ENCODE measurements around the gene CROCC2.

Gene CROCC2

DNA sequence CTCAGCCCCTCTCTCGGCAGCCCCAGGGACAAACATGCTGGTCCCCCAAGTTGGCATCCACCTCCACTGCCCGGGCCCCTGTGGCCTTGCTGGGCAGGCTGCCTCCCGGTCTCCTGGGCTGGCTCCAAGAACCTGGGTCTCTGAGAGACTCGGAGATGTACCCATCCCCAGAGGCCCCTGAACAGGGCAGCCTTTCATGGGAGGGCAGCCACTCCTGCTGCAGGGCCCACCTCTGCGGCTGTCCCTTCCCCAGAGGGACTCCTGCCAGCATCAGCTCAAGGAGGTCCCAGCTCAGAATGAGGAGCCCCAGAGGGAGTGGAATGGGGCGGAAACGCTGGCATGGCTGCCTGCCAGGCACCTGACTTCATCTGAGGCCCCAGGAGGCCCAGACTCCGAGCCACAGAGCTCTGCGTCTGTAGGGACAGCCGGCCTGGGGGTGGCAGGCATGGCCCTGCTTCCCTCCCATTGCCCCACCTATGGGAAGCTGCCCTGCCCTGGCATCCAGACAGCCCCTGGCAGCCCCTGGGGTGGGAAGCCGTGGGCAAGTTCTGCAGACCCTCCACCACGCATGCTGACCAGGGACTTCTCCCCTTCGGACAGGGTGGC is 857 bp upstream of the CROCC2 start:
- no peaks in the 10 kb centered on the region for H3K36me3 ChIP-seq (ENCODE audit: control insufficient read depth in 2 of 2, insufficient read depth in 1 of 2, low read length in 2 of 2)
- CTCF ChIA-PET, result interaction anchor here (1.0 kb wide), 1 partner anchor 9 kb away, joined by 6 read pairs; no protein-coding TSS in a partner anchor
- H3K27ac ChIP-seq (ENCODE audit: extremely low read depth, low read depth, low read length), result no peak overlapping the region
- no peaks in the 10 kb centered on the region; the same call in 1 of the 2 replicates for H3K4me1 ChIP-seq (ENCODE audit: control insufficient read depth, insufficient read depth, low read length)
- H3K4me3 ChIP-seq (ENCODE audit: low read depth, low read length), result no peak overlapping the region
- POLR2A ChIA-PET, result no interaction called here
- H3K9me3 ChIP-seq (ENCODE audit: control insufficient read depth, insufficient read depth, low read depth, low read length), result no peaks in the 10 kb centered on the region
- TF ChIP-seq, protein P1, sequence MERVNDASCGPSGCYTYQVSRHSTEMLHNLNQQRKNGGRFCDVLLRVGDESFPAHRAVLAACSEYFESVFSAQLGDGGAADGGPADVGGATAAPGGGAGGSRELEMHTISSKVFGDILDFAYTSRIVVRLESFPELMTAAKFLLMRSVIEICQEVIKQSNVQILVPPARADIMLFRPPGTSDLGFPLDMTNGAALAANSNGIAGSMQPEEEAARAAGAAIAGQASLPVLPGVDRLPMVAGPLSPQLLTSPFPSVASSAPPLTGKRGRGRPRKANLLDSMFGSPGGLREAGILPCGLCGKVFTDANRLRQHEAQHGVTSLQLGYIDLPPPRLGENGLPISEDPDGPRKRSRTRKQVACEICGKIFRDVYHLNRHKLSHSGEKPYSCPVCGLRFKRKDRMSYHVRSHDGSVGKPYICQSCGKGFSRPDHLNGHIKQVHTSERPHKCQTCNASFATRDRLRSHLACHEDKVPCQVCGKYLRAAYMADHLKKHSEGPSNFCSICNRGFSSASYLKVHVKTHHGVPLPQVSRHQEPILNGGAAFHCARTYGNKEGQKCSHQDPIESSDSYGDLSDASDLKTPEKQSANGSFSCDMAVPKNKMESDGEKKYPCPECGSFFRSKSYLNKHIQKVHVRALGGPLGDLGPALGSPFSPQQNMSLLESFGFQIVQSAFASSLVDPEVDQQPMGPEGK (tag by site-specific recombination; IDR thresholded peaks at IDR 0.05), result peak; percentile 34; the same call in 1 of the 2 replicates
- TF ChIP-seq ZNF623 (tag by site-specific recombination; IDR thresholded peaks at IDR 0.05) (no peak), ZNF768 (tag by site-specific recombination; IDR thresholded peaks at IDR 0.05) (no peak), ZNF548 (tag by site-specific recombination; IDR thresholded peaks at IDR 0.05) (no peak), ZNF792 (tag by site-specific recombination; IDR thresholded peaks at IDR 0.05) (no peak), PRDM1 (tag by site-specific recombination; IDR thresholded peaks at IDR 0.05) (no peak), ZBTB48 (tag by site-specific recombination; IDR thresholded peaks at IDR 0.05) (0 out of 2 replicates have a peak, but pooled peaks have one; percentile 26), GLIS2 (tag by site-specific recombination; IDR thresholded peaks at IDR 0.05) (0 out of 2 replicates have a peak, but pooled peaks have one; percentile 34), GLI2 (tag by site-specific recombination; IDR thresholded peaks at IDR 0.05; ENCODE audit: borderline replicate concordance, low read depth) (no peak), ZNF701 (tag by site-specific recombination; IDR thresholded peaks at IDR 0.05) (no peak), GLIS1 (tag by site-specific recombination; IDR thresholded peaks at IDR 0.05) (peak; percentile 87), ZBTB7A (tag by site-specific recombination; IDR thresholded peaks at IDR 0.05; ENCODE audit: low read depth) (no peak), ZNF629 (tag by site-specific recombination; IDR thresholded peaks at IDR 0.05) (no peak), ZNF776 (tag by site-specific recombination; IDR thresholded peaks at IDR 0.05; ENCODE audit: borderline replicate concordance) (no peak), ZNF146 (tag by site-specific recombination; IDR thresholded peaks at IDR 0.05) (no peak), KLF1 (tag by site-specific recombination; IDR thresholded peaks at IDR 0.05) (peak; percentile 30; the same call in 1 of the 2 replicates), ZNF677 (tag by site-specific recombination; IDR thresholded peaks at IDR 0.05) (no peak), ZBTB20 (tag by site-specific recombination; IDR thresholded peaks at IDR 0.05) (no peak)
- TF ChIP-seq, protein P2, sequence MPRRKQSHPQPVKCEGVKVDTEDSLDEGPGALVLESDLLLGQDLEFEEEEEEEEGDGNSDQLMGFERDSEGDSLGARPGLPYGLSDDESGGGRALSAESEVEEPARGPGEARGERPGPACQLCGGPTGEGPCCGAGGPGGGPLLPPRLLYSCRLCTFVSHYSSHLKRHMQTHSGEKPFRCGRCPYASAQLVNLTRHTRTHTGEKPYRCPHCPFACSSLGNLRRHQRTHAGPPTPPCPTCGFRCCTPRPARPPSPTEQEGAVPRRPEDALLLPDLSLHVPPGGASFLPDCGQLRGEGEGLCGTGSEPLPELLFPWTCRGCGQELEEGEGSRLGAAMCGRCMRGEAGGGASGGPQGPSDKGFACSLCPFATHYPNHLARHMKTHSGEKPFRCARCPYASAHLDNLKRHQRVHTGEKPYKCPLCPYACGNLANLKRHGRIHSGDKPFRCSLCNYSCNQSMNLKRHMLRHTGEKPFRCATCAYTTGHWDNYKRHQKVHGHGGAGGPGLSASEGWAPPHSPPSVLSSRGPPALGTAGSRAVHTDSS (tag by site-specific recombination; IDR thresholded peaks at IDR 0.05), result no peak
- TF ChIP-seq, protein P3, sequence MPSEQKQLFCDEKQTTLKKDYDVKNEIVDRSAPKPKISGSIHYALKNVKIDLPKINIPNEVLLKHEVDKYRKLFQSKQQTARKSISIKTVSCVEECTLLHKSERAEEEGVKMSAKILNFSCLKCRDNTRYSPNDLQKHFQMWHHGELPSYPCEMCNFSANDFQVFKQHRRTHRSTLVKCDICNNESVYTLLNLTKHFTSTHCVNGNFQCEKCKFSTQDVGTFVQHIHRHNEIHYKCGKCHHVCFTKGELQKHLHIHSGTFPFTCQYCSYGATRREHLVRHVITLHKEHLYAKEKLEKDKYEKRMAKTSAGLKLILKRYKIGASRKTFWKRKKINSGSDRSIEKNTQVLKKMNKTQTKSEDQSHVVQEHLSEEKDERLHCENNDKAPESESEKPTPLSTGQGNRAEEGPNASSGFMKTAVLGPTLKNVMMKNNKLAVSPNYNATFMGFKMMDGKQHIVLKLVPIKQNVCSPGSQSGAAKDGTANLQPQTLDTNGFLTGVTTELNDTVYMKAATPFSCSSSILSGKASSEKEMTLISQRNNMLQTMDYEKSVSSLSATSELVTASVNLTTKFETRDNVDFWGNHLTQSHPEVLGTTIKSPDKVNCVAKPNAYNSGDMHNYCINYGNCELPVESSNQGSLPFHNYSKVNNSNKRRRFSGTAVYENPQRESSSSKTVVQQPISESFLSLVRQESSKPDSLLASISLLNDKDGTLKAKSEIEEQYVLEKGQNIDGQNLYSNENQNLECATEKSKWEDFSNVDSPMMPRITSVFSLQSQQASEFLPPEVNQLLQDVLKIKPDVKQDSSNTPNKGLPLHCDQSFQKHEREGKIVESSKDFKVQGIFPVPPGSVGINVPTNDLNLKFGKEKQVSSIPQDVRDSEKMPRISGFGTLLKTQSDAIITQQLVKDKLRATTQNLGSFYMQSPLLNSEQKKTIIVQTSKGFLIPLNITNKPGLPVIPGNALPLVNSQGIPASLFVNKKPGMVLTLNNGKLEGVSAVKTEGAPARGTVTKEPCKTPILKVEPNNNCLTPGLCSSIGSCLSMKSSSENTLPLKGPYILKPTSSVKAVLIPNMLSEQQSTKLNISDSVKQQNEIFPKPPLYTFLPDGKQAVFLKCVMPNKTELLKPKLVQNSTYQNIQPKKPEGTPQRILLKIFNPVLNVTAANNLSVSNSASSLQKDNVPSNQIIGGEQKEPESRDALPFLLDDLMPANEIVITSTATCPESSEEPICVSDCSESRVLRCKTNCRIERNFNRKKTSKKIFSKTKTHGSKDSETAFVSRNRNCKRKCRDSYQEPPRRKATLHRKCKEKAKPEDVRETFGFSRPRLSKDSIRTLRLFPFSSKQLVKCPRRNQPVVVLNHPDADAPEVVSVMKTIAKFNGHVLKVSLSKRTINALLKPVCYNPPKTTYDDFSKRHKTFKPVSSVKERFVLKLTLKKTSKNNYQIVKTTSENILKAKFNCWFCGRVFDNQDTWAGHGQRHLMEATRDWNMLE (tag by site-specific recombination; conservative IDR thresholded peaks at IDR 0.05; ENCODE audit: low read depth), result no peak
- TF ChIP-seq, protein P4, sequence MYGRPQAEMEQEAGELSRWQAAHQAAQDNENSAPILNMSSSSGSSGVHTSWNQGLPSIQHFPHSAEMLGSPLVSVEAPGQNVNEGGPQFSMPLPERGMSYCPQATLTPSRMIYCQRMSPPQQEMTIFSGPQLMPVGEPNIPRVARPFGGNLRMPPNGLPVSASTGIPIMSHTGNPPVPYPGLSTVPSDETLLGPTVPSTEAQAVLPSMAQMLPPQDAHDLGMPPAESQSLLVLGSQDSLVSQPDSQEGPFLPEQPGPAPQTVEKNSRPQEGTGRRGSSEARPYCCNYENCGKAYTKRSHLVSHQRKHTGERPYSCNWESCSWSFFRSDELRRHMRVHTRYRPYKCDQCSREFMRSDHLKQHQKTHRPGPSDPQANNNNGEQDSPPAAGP (tag by site-specific recombination; IDR thresholded peaks at IDR 0.05), result 0 out of 2 replicates have a peak, but pooled peaks have one; percentile 43
- TF ChIP-seq, protein P5, sequence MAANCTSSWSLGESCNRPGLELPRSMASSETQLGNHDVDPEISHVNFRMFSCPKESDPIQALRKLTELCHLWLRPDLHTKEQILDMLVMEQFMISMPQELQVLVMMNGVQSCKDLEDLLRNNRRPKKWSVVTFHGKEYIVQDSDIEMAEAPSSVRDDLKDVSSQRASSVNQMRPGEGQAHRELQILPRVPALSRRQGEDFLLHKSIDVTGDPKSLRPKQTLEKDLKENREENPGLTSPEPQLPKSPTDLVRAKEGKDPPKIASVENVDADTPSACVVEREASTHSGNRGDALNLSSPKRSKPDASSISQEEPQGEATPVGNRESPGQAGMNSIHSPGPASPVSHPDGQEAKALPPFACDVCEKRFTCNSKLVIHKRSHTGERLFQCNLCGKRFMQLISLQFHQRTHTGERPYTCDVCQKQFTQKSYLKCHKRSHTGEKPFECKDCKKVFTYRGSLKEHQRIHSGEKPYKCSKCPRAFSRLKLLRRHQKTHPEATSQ (tag by site-specific recombination; IDR thresholded peaks at IDR 0.05), result no peak
- TF ChIP-seq, protein P6, sequence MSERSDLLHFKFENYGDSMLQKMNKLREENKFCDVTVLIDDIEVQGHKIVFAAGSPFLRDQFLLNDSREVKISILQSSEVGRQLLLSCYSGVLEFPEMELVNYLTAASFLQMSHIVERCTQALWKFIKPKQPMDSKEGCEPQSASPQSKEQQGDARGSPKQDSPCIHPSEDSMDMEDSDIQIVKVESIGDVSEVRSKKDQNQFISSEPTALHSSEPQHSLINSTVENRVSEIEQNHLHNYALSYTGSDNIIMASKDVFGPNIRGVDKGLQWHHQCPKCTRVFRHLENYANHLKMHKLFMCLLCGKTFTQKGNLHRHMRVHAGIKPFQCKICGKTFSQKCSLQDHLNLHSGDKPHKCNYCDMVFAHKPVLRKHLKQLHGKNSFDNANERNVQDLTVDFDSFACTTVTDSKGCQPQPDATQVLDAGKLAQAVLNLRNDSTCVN (tag by site-specific recombination; optimal IDR thresholded peaks at IDR 0.05), result no peak
- TF ChIP-seq, protein P7, sequence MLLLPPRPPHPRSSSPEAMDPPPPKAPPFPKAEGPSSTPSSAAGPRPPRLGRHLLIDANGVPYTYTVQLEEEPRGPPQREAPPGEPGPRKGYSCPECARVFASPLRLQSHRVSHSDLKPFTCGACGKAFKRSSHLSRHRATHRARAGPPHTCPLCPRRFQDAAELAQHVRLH (tag by site-specific recombination; IDR thresholded peaks at IDR 0.05), result no peak
